ENCODE results near the gene IFI16.
"Not testable (repeated sequence)": the region's sequence is repeated elsewhere in the genome, so short reads cannot be mapped to it uniquely, and the experiment has no call there.

The IFI16 gene

DNA sequence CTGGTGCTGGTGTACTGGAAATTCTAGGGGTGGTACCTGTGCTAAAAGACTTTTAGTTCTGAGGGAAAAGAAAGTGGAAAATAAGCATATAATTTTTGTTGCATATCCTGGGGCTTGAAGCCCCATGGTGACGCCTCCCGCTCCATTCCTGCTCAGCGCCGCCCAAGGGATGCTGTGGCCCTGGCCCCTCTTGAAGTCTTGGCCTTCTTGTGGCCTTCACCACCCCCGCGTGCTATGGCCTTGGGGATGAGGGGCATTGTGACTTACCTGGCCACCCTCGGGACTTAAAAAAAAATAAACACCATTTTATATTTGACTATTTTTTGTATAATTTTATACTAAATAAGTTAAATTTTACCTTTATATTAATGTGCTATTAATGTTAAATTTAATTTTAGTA, 15.3 kb downstream of the IFI16 start:
- TF ChIP-seq, protein P1, sequence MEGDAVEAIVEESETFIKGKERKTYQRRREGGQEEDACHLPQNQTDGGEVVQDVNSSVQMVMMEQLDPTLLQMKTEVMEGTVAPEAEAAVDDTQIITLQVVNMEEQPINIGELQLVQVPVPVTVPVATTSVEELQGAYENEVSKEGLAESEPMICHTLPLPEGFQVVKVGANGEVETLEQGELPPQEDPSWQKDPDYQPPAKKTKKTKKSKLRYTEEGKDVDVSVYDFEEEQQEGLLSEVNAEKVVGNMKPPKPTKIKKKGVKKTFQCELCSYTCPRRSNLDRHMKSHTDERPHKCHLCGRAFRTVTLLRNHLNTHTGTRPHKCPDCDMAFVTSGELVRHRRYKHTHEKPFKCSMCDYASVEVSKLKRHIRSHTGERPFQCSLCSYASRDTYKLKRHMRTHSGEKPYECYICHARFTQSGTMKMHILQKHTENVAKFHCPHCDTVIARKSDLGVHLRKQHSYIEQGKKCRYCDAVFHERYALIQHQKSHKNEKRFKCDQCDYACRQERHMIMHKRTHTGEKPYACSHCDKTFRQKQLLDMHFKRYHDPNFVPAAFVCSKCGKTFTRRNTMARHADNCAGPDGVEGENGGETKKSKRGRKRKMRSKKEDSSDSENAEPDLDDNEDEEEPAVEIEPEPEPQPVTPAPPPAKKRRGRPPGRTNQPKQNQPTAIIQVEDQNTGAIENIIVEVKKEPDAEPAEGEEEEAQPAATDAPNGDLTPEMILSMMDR (IDR thresholded peaks at IDR 0.05; ENCODE audit: control insufficient read depth, insufficient read depth, low read depth, low read length, missing control alignments), result no peak

DNA sequence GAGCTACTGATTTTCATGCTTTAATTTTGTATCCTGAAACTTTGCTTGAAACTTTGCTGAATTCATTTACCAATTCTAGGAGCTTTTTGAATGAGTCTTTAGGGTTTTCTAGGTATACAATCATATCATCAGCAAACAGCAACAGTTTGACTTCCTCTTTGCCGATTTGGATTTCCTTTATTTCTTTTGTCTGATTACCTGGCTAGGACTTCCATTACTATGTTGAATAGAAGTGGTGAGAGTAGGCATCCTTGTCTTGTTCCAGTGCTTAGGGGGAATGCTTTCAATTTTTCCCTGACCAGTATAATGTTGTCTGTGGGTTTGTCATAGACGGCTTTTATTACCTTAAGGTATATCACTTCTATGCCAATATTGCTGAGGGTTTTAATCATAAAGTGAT, 17.1 kb downstream of the IFI16 start:
- not testable (repeated sequence) for DNase-seq (ENCODE audit: low read depth); H3K4me3 ChIP-seq (ENCODE audit: control insufficient read depth, low read depth, low read length)

More for the DNA sequence above, 15.3 kb downstream of the IFI16 start:
- no peak for DNase-seq (ENCODE audit: low read depth)
- no peak overlapping the region for H3K4me3 ChIP-seq (ENCODE audit: control insufficient read depth, low read depth, low read length)

DNA sequence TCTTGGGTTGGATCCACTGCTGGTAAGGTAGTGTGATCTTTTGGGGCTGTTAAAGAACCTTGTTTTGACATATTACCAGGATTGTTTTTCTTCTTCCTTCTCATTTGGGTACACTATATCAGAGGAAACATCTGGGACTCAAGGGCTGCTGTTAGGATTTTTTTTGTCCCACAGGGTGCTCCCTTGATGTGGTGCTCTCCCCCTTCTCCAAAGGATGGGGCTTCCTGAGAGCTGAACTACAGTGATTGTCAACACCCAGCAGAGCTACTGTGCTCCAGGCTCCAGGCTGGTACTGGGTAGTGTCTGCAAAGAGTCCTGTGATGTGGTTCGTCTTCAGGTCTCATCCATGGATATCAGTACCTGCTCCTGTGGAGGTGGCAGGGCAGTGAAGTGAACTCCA, 20.6 kb downstream of the IFI16 start:
- no peak for DNase-seq (ENCODE audit: low read depth)
- TF ChIP-seq, protein P1 (IDR thresholded peaks at IDR 0.05; ENCODE audit: control insufficient read depth, insufficient read depth, low read depth, low read length, missing control alignments), result no peak
- no peak overlapping the region for H3K4me3 ChIP-seq (ENCODE audit: control insufficient read depth, low read depth, low read length)

DNA sequence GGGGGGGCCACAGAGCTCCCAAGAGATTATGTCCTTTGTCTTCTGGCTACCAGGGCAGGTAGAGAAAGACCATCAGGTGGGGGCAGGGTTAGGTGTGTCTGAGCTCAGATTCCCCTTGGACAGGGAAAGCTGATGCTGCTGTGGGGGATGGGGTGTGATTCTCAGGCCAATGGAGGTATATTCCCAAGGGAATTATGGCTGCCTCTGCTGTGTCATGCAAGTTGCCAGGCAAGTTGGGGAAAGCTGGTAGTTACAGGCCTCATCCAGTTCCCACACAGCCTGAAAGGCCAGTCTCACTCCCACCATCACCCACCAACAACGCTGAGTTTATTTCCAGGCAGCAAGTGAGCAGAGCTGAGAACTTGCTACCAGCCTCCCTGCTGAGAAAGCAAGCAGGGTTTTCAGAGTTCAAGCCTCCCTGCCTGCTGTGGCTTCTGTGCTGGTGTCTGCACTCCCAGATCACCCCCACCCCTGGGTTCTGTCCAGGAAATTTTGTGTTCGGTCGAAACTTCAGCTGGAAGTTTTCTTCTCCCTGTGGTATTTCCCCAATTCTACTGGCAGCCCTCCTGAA, 21.3 kb downstream of the IFI16 start:
- TF ChIP-seq, protein P1 (IDR thresholded peaks at IDR 0.05; ENCODE audit: control insufficient read depth, insufficient read depth, low read depth, low read length, missing control alignments), result no peak
- no peak overlapping the region for H3K4me3 ChIP-seq (ENCODE audit: control insufficient read depth, low read depth, low read length)
- no peak for DNase-seq (ENCODE audit: low read depth)

DNA sequence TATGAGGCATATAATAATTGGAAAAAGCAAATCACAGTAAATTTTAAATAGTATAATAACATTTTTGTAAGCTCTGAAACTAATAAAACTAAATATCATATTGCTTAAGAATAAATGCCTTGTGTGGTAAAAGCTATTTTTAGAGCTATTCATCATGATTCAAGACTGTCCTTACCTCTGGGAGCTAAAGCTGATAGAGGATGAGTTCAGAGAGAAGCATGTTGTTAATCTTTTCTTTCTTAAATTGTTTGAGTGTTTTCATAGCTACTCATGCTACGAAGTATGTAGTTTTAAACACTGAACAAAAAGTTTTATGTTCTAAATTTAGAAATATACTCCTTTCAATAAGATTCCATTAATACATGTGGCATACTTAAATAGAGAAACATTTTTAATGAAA, 30.5 kb downstream of the IFI16 start:
- no peak overlapping the region for H3K4me3 ChIP-seq (ENCODE audit: control insufficient read depth, low read depth, low read length)
- peak; percentile 43 for DNase-seq (ENCODE audit: low read depth)
- TF ChIP-seq, protein P1 (IDR thresholded peaks at IDR 0.05; ENCODE audit: control insufficient read depth, insufficient read depth, low read depth, low read length, missing control alignments), result no peak

DNA sequence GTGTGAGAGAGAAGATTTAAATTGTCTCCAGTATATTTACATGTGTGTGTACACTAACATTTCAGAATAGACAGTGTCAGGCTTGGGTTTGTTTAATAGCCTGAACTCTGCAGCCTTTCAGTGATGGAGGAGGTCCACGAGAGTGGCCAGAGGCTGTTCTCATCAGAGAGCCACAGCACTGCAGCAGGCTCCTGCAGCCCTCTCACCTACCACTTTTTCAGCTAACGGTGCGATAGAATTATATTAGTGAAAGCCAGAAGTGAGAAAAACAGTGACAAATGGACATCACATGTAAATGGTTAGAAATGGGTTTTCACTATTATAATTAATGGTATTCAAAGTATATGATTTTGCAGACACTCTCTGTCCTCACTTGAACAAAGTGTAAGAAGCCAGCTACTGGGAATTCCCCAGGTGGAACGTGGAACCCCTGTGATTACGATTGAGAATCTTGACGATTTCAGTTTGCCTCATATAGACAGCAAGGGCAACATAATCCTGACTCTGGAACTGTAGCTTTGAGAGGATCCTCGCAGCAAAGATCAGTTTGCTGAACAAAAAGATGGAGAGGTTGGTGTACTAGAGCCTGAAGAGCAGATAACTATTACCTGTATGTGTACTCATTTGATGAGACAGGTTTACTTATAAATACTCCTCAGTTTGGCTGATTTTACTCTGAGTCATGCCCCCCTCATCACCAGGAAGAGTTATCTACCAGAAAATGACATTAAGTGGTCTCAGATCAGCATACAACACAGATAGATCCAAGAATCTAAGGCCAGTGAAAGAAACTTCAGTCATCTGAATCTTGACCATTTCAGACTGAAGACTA, 31.4 kb downstream of the IFI16 start:
- DNase-seq (ENCODE audit: low read depth), result no peak
- no peak overlapping the region for H3K4me3 ChIP-seq (ENCODE audit: control insufficient read depth, low read depth, low read length)
- TF ChIP-seq, protein P1 (IDR thresholded peaks at IDR 0.05; ENCODE audit: control insufficient read depth, insufficient read depth, low read depth, low read length, missing control alignments), result no peak

DNA sequence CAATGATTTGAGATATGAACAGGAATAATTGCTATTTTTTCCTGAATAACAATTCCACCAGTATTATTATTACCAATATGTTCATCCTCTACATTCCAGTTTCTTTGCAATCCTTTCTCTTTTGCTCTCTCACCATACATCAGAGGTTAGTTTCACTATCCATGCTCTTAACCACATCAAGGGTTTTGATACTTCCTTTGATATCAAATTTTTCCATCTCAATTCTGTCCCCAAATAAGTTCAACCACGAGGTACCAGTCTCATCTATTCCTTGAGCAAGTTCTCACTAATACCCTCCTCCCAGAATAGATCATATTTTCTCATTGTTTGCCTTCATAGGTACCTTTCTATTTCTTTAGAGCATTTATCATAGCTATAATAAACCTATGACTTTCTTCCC, 36.8 kb downstream of the IFI16 start:
- DNase-seq (ENCODE audit: low read depth); H3K4me3 ChIP-seq (ENCODE audit: control insufficient read depth, low read depth, low read length): not testable (repeated sequence)
